IMR-90 (cell line): ENCODE data around the gene SSBP2. TPM values are rescaled to one million over a fixed set of nuclear protein-coding genes. Genes with fewer than 3 reads are reported as not detected.

Experiments used
- ATAC-seq: fragments of 200-7000 bp; cut with Tn5 transposase; 2 replicates; pipeline ENCODE4 v1.9.1; 2020; ENCODE audit warnings: low read depth, mild to moderate bottlenecking, moderate library complexity
- BruUV-seq: library from RNA; stranded (reverse); fragments of 400-500 nt; replicated peaks from 2 replicates; lab custom pipeline; 2021; lab: Mats Ljungman, UMichigan
- CTCF ChIA-PET: fragments of 300-600 bp; formaldehyde crosslinking; extraction: SDS; loops from one replicate; lab custom pipeline; 2021; ENCODE audit warnings: antibody characterized with exemption; lab: Yijun Ruan, JAX
- POLR2A ChIA-PET: fragments of 300-600 bp; sonication (Branson Sonifier 250); formaldehyde crosslinking; loops from one replicate; lab custom pipeline; 2022; ENCODE audit warnings: antibody characterized with exemption; ENCODE audit not compliant: unreplicated experiment; lab: Charles Lee
- DNase-seq: peaks from one replicate; pipeline ENCODE4 v3.0.0; 2013
- H2AFZ ChIP-seq: replicated peaks from 2 replicates; pipeline ENCODE3; 2013; ENCODE audit warnings: low read length, mild to moderate bottlenecking; ENCODE audit not compliant: poor library complexity
- H2AK5ac ChIP-seq: 2 replicates; pipeline ENCODE4 v1.6.1; 2013; ENCODE audit warnings: low read depth, low read length, inconsistent platforms
- H2AK9ac ChIP-seq: replicated peaks from 2 replicates; pipeline ENCODE3; 2013; ENCODE audit warnings: mild to moderate bottlenecking, low read depth, low read length, moderate library complexity; ENCODE audit not compliant: poor library complexity
- H2BK120ac ChIP-seq: 2 replicates; pipeline ENCODE4 v1.6.1; 2013; ENCODE audit warnings: low read depth, low read length, inconsistent platforms
- H2BK15ac ChIP-seq: 3 replicates; pipeline ENCODE4 v1.6.1; 2013; ENCODE audit warnings: low read depth, low read length, inconsistent platforms
- H2BK20ac ChIP-seq: 2 replicates; pipeline ENCODE4 v1.6.1; 2013; ENCODE audit warnings: low read depth, mild to moderate bottlenecking, inconsistent platforms, low read length, moderate library complexity
- H2BK5ac ChIP-seq: 2 replicates; pipeline ENCODE4 v1.6.1; 2013; ENCODE audit warnings: mild to moderate bottlenecking, low read depth, low read length, inconsistent platforms; ENCODE audit not compliant: poor library complexity, severe bottlenecking
- H3K14ac ChIP-seq: replicated peaks from 2 replicates; pipeline ENCODE4 v1.6.1; 2013; ENCODE audit warnings: low read depth, low read length, inconsistent platforms
- H3K18ac ChIP-seq: 2 replicates; pipeline ENCODE4 v1.6.1; 2013; ENCODE audit warnings: low read depth, low read length, control low read depth
- H3K23ac ChIP-seq: 2 replicates; pipeline ENCODE4 v1.6.1; 2013; ENCODE audit warnings: low read depth, low read length, inconsistent platforms
- H3K27ac ChIP-seq: 2 replicates; pipeline ENCODE4 v1.5.1; 2013; ENCODE audit warnings: mild to moderate bottlenecking, control low read depth, low read length; ENCODE audit not compliant: insufficient read depth
- H3K27me3 ChIP-seq: 2 replicates; pipeline ENCODE4 v1.6.1; 2013; ENCODE audit warnings: low read length; ENCODE audit not compliant: control insufficient read depth, insufficient read depth
- H3K36me3 ChIP-seq: 2 replicates; pipeline ENCODE4 v1.6.1; 2013; ENCODE audit warnings: low read length, mixed read lengths; ENCODE audit not compliant: control insufficient read depth, insufficient read depth
- H3K4ac ChIP-seq: 2 replicates; pipeline ENCODE4 v1.6.1; 2013; ENCODE audit warnings: low read depth, low read length, inconsistent platforms
- H3K4me1 ChIP-seq: 2 replicates; pipeline ENCODE4 v1.6.1; 2013; ENCODE audit warnings: low read length, mixed read lengths; ENCODE audit not compliant: control insufficient read depth, insufficient read depth
- H3K4me2 ChIP-seq: 2 replicates; pipeline ENCODE4 v1.6.1; 2013; ENCODE audit warnings: low read depth, mild to moderate bottlenecking, control low read depth, low read length, moderate library complexity
- H3K4me3 ChIP-seq: 2 replicates; pipeline ENCODE4 v1.5.1; 2013; ENCODE audit warnings: low read depth, mild to moderate bottlenecking, control low read depth, low read length, moderate library complexity; ENCODE audit not compliant: insufficient read depth
- H3K56ac ChIP-seq: 2 replicates; pipeline ENCODE4 v1.6.1; 2013; ENCODE audit warnings: low read length, inconsistent platforms; ENCODE audit not compliant: insufficient read depth; ENCODE audit errors: extremely low read depth
- H3K79me1 ChIP-seq, 2 experiments: 2 replicates each; pipeline ENCODE4 v1.6.1; 2013; ENCODE audit warnings: low read length in 2 of 2, inconsistent platforms in 1 of 2, low read depth in 1 of 2
- H3K9ac ChIP-seq: 2 replicates; pipeline ENCODE4 v1.6.1; 2013; ENCODE audit warnings: low read depth, low read length, control low read depth
- H3K9me1 ChIP-seq: 2 replicates; pipeline ENCODE4 v1.6.1; 2013; ENCODE audit warnings: low read length, inconsistent platforms; ENCODE audit not compliant: insufficient read depth
- H3K9me3 ChIP-seq: 2 replicates; pipeline ENCODE4 v1.6.1; 2013; ENCODE audit warnings: low read length; ENCODE audit not compliant: control insufficient read depth, insufficient read depth
- H4K20me1 ChIP-seq: 2 replicates; pipeline ENCODE4 v1.6.1; 2013; ENCODE audit warnings: low read length, inconsistent platforms; ENCODE audit not compliant: insufficient read depth
- H4K5ac ChIP-seq: 2 replicates; pipeline ENCODE4 v1.6.1; 2013; ENCODE audit warnings: mild to moderate bottlenecking, low read depth, low read length, control low read depth
- H4K8ac ChIP-seq, 2 experiments: 2 replicates each; pipeline ENCODE4 v1.6.1; 2013; ENCODE audit warnings: low read depth in 2 of 2, low read length in 2 of 2, control low read depth in 1 of 2, inconsistent platforms in 1 of 2
- H4K91ac ChIP-seq: 2 replicates; pipeline ENCODE4 v1.6.1; 2013; ENCODE audit warnings: low read depth, low read length, inconsistent platforms; ENCODE audit not compliant: insufficient read depth
- BHLHE40 ChIP-seq: fragments of 150-350 bp; IDR thresholded peaks from 2 replicates; pipeline ENCODE4 v1.6.1; 2016; ENCODE audit warnings: mild to moderate bottlenecking, low read depth, low read length
- CEBPB ChIP-seq: IDR thresholded peaks from 2 replicates; pipeline ENCODE4 v1.6.1; 2012; ENCODE audit warnings: low read depth, low read length, improper control_type of control experiment
- CHD1 ChIP-seq: IDR thresholded peaks from 2 replicates; pipeline ENCODE4 v1.6.1; 2012; ENCODE audit warnings: low read depth, low read length, improper control_type of control experiment
- CTCF ChIP-seq: conservative IDR thresholded peaks from 2 replicates; pipeline ENCODE4 v1.5.1; 2012; ENCODE audit warnings: mild to moderate bottlenecking, low read depth, low read length, improper control_type of control experiment
- ELK1 ChIP-seq: fragments of 150-350 bp; IDR thresholded peaks from 2 replicates; pipeline ENCODE4 v1.6.1; 2016; ENCODE audit warnings: low read depth, mild to moderate bottlenecking, low read length, moderate library complexity, borderline replicate concordance
- FOS ChIP-seq: fragments of 150-350 bp; IDR thresholded peaks from 2 replicates; pipeline ENCODE4 v1.6.1; 2016; ENCODE audit warnings: low read depth, low read length
- MAFK ChIP-seq: IDR thresholded peaks from 2 replicates; pipeline ENCODE4 v1.6.1; 2012; ENCODE audit warnings: low read depth, low read length, improper control_type of control experiment
- MAZ ChIP-seq: IDR thresholded peaks from 2 replicates; pipeline ENCODE4 v1.6.1; 2012; ENCODE audit warnings: low read depth, mild to moderate bottlenecking, low read length, improper control_type of control experiment, moderate library complexity, borderline replicate concordance
- MXI1 ChIP-seq: IDR thresholded peaks from 2 replicates; pipeline ENCODE4 v1.6.1; 2012; ENCODE audit warnings: low read depth, mild to moderate bottlenecking, low read length, moderate library complexity, borderline replicate concordance
- NFE2L2 ChIP-seq: fragments of 150-350 bp; IDR thresholded peaks from 2 replicates; pipeline ENCODE4 v1.6.1; 2016; ENCODE audit warnings: low read depth, mild to moderate bottlenecking, low read length
- POLR2A ChIP-seq: IDR thresholded peaks from 2 replicates; pipeline ENCODE4 v1.6.1; 2012; ENCODE audit warnings: mild to moderate bottlenecking, low read depth, low read length
- RAD21 ChIP-seq: IDR thresholded peaks from 2 replicates; pipeline ENCODE4 v1.6.1; 2012; ENCODE audit warnings: low read length, improper control_type of control experiment
- RCOR1 ChIP-seq: IDR thresholded peaks from 2 replicates; pipeline ENCODE4 v1.6.1; 2012; ENCODE audit warnings: mild to moderate bottlenecking, low read length, improper control_type of control experiment; ENCODE audit not compliant: insufficient replicate concordance
- RFX5 ChIP-seq: IDR thresholded peaks from 2 replicates; pipeline ENCODE4 v1.8.0; 2012; ENCODE audit warnings: low read depth, mild to moderate bottlenecking, low read length, moderate library complexity
- SMC3 ChIP-seq: fragments of 150-350 bp; IDR thresholded peaks from 2 replicates; pipeline ENCODE4 v1.6.1; 2016; ENCODE audit warnings: low read depth, mild to moderate bottlenecking, antibody characterized with exemption, low read length, moderate library complexity
- USF2 ChIP-seq: fragments of 150-350 bp; IDR thresholded peaks from 2 replicates; pipeline ENCODE4 v1.6.1; 2017; ENCODE audit warnings: mild to moderate bottlenecking, antibody characterized with exemption, low read length, low read depth
- WGBS, 2 experiments: methylation state at CpG; one replicate each; pipeline versions ENCODE4 v1.1.5 to v1.1.7; 2013; ENCODE audit warnings: missing lambda C conversion rate in 2 of 2; ENCODE audit not compliant: insufficient read length in 1 of 2; ENCODE audit errors: extremely low coverage in 2 of 2; 5-methylcytosine and 5-hydroxymethylcytosine counted together
- dilution Hi-C: fragments of 300-500 bp; cut with HindIII; formaldehyde crosslinking; loops from one replicate; pipeline ENCODE4 v1.14.3; 2018; ENCODE audit warnings: low sequenced_read_pairs; ENCODE audit not compliant: unreplicated experiment
- in situ Hi-C: fragments of 300-500 bp; cut with MboI; formaldehyde crosslinking; loops from 3 replicates; pipeline ENCODE4 v1.14.3; 2019; ENCODE audit warnings: low sequenced_read_pairs, inconsistent platforms, mixed read lengths
- intact Hi-C: fragments of 100-400 bp; cut with micrococcal nuclease; formaldehyde crosslinking; loops from 2 replicates; pipeline ENCODE4 v1.10.0; 2022
- polyA plus RNA-seq, 3 experiments: library from polyadenylated mRNA; depleted of rRNA; stranded (reverse); fragments of >200 nt; gene quantifications; 2 replicates each; pipeline ENCODE4 v1.2.3, GENCODE V29; 2012; ENCODE audit warnings: low replicate concordance in 1 of 3
- total RNA-seq: library from RNA; depleted of rRNA; stranded (reverse); fragments of >200 nt; gene quantifications from 2 replicates; pipeline ENCODE4 v1.2.3, GENCODE V29; 2012

SSBP2 gene
- total and polyA plus RNA-seq, 2 of the 4 experiments (the other 2 are of a cell fraction) = 38.4 to 42.7 TPM

- Histone ChIP-seq H3K4me3 (no peak overlapping the region), H3K27me3 (no peaks in the 10 kb centered on the region), H2AFZ (no peak overlapping the region), H2BK15ac (no peak overlapping the region), H3K56ac (no peak overlapping the region), H2AK5ac (no peak overlapping the region), H3K27ac (no peak overlapping the region), H4K91ac (no peak overlapping the region), H4K8ac (no peak overlapping the region), H3K9ac (no peak overlapping the region), H4K5ac (no peak overlapping the region), H3K14ac (no peak overlapping the region), H3K79me1 (no peaks in the 10 kb centered on the region), H3K4me1 (no peaks in the 10 kb centered on the region), H3K9me1 (no peaks in the 10 kb centered on the region), H3K36me3 (no peaks in the 10 kb centered on the region), H3K4me2 (no peak overlapping the region), H3K18ac (no peak overlapping the region), H2AK9ac (no peak overlapping the region), H3K9me3 (no peaks in the 10 kb centered on the region), H4K20me1 (no peaks in the 10 kb centered on the region), H2BK120ac (no peak overlapping the region), H2BK5ac (no peak overlapping the region), H2BK20ac (no peak overlapping the region), H3K23ac (no peak overlapping the region), H3K4ac (no peak overlapping the region)
- dilution Hi-C loops (no loop called here), intact Hi-C loops (no loop called here), in situ Hi-C loops (no loop called here)
- ATAC-seq (no peak), DNase-seq (peak; percentile 11)
- POLR2A ChIA-PET = no interaction called here
- BruUV-seq = no TSS peak
- WGBS, 2 experiments = no CpG with 5 or more reads among the region's 1 CpG
- CTCF ChIA-PET = interaction anchor here (0.7 kb wide), 1 partner anchor 19 kb away, joined by 3 read pairs; no protein-coding TSS in a partner anchor
- TF ChIP-seq POLR2A (no peak), CHD1 (no peak), CEBPB (no peak), ELK1 (no peak), CTCF (no peak), SMC3 (no peak), USF2 (no peak), FOS (no peak), RAD21 (no peak), MXI1 (no peak), RCOR1 (no peak), BHLHE40 (no peak), MAZ (no peak), NFE2L2 (no peak), MAFK (no peak), RFX5 (no peak)
Measured at GRCh38 chr5:81579262-81579924, 171.5 kb downstream of the SSBP2 start.
